CD1c-positive myeloid dendritic cell (primary cell): ENCODE results near the gene TRIM54.

Experiments
- DNase-seq: peaks from one replicate; pipeline ENCODE4 v3.0.0-alpha.2; 2016; ENCODE audit errors: extremely low spot score

TRIM54 gene

DNA sequence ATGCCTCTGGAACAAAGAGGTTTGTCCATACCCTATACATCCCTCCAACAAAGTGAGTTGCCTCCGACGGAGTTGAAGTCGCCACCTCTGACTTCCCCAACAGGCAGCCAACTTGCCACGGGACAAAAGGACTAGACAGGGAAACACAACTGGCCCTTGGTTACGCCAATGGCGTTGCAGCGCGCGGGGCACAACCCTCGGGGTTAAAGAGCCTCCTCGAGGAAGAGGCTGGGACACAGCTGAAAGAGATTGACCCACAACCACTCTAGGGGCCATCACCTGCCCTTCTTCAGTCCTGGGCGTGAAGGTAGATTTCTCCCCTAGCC, 73.8 kb downstream of the TRIM54 start:
- peak; percentile 85 for DNase-seq

- DNase-seq, result peak; percentile 98
Observed at GRCh38 chr2:27356382-27357181, 74.4 kb downstream of the TRIM54 start, which contains the start of gene GTF3C2. GTF3C2 (minus strand) TSS chr2:27356764; CDS start chr2:27343554, 13,210 bp downstream.
